GM12873 (cell line): ENCODE measurements around the gene CA7.

ENCODE experiments used
- TF ChIP-seq, protein P1 (sequence below): IDR thresholded peaks from 2 replicates; pipeline ENCODE4 v1.5.1; 2012; ENCODE audit warnings: low read depth, mild to moderate bottlenecking, moderate library complexity, low read length, control low read depth; ENCODE audit not compliant: insufficient read depth; ENCODE audit errors: missing control alignments

The CA7 gene

DNA sequence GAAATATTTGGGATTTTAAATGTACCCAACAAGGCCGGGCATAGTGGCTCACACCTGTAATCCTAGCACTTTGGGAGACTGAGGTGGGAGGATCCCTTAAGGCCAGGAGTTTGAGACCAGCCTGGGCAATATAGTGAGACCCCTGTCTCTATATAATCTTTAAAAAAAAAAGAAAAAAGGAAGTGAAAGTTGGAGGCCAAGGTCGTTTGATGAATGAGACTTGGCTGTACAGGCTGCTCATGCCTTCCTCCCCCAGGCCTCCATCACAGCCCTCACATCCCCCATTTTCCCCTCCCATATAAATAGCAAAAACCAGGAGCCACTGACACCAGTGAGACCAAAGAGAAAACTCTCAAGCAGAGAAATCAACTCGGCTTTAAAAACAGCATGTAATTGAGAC lies 3.3 kb upstream of the CA7 start:
- TF ChIP-seq, protein P1, sequence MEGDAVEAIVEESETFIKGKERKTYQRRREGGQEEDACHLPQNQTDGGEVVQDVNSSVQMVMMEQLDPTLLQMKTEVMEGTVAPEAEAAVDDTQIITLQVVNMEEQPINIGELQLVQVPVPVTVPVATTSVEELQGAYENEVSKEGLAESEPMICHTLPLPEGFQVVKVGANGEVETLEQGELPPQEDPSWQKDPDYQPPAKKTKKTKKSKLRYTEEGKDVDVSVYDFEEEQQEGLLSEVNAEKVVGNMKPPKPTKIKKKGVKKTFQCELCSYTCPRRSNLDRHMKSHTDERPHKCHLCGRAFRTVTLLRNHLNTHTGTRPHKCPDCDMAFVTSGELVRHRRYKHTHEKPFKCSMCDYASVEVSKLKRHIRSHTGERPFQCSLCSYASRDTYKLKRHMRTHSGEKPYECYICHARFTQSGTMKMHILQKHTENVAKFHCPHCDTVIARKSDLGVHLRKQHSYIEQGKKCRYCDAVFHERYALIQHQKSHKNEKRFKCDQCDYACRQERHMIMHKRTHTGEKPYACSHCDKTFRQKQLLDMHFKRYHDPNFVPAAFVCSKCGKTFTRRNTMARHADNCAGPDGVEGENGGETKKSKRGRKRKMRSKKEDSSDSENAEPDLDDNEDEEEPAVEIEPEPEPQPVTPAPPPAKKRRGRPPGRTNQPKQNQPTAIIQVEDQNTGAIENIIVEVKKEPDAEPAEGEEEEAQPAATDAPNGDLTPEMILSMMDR: no peak

DNA sequence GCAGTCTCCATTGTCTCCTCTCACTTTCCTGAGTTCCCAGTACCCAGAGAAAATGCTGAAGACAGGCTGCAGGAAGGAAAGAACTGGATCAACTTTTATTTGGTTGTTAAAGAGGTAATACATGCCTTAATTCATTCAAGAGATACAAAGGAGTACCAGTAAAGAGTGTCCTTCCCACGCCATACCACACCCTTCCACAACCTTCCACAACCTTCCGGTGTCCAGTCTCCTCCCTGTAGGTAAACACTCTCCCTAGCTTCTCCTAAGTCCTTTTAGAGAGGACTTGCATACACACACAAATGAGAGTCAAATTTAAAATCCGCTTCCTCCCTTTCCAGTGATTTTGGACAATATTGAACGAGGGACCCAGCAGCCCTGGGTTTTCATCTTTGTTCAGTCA lies 2.8 kb upstream of the CA7 start:
- TF ChIP-seq, protein P1: no peak

GRCh38 chr16:66842765-66843164 lies 1.4 kb upstream of the CA7 start:
- TF ChIP-seq, protein P1: no peak

DNA sequence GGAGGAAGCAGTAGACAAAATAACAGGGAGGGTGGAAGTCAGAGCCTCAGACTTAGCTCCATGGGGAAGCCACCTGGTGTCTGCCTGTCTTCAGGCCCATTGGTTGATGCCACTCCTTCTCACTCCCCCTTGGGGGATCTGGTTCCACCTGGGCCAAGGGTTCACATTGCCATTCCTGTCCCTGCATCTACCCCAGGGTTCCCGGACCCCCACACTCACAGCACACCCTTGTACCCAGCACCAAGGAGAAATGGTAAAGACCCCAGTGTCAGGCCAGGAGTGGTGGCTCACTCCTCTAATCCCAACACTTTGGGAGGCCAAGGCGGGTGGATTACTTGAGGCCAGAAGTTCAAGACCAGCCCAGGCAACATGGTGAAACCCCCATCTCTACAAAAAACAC lies 1.0 kb upstream of the CA7 start:
- TF ChIP-seq, protein P1: no peak

GRCh38 chr16:66844009-66844341 lies 239 bp upstream of the CA7 start:
- TF ChIP-seq, protein P1: no peak

DNA sequence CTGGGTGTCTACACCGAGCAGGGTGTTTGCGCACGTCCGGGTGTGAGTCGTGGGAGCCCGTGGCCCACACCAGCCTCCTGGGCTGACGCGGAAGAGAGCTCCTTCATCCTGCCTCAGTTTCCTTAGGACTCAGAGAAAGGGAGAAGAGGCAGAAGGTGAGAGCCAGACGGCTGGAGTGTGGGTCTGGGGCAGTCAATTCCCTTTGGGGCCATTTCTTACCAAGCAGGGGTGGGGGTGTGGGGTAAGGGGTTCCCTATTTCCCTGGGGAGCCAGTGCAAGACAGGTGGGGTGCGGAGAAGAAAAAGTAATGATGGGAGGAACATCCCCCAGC lies 831 bp downstream of the CA7 start:
- TF ChIP-seq, protein P1: no peak

DNA sequence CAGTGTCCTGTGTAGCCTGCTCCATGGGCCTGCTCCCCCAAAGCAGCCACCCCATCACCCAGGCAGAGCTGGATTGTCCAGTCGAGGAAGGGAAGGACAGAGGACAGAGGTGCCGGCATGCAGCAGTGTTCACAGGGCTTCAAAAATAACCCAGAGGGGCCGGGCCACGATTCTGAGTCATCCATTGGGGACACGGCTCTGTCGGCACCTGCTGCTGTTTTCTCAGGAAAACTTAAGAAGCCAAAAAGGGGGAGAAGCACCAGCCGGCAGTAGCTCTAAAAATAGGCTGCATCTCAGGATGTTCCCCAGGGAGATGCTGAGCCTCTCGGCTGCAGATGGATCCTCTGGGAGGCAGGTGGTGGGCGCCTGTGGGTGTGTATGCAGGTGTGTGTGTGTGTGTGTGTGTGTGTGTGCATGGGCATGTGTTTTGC lies 1.6 kb downstream of the CA7 start:
- TF ChIP-seq, protein P1: no peak

DNA sequence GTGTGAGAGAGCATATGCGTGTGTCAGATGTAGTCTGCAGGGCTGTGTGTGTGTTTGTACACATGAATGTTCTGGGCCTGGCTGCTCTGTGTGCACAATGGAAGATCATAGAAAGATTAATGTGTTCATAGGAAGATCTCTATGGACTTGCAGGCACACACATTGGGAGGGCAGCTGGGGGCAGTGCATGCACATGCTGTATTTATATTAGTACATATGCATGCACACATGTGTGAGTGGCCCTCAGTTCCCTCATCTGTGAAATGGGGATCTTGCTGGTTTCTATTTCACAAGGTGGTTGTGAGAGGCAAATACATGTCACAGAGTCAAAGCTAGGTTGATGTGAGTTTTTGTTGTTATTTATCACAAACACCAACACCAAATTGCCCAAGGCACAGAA lies 2.1 kb downstream of the CA7 start:
- TF ChIP-seq, protein P1: no peak
